Nephron (organoid): ENCODE results near the gene UGT1A8.
A peak's percentile ranks its signal among the peaks of the same experiment; 100 is the strongest.
"Not testable (repeated sequence)": the region's sequence is repeated elsewhere in the genome, so short reads cannot be mapped to it uniquely, and the experiment has no call there.

Experiments
- H3K27ac Mint-ChIP-seq, 3 experiments: 2 replicates each; pipeline ENCODE4 v1.8.0; 2020; ENCODE audit warnings: mixed read lengths in 3 of 3, mild to moderate bottlenecking in 2 of 3, moderate library complexity in 1 of 3
- H3K27me3 Mint-ChIP-seq: 2 replicates; pipeline ENCODE4 v1.8.0; 2021; ENCODE audit warnings: low read depth, mild to moderate bottlenecking, moderate library complexity, mixed read lengths
- H3K36me3 Mint-ChIP-seq: 2 replicates; pipeline ENCODE4 v1.8.0; 2020; ENCODE audit warnings: low read depth, mixed read lengths
- H3K4me1 Mint-ChIP-seq: 2 replicates; pipeline ENCODE4 v1.8.0; 2020; ENCODE audit warnings: mixed read lengths
- H3K4me3 Mint-ChIP-seq, 3 experiments: 2 replicates each; pipeline ENCODE4 v1.8.0; 2020; ENCODE audit warnings: mild to moderate bottlenecking in 3 of 3, mixed read lengths in 3 of 3, moderate library complexity in 2 of 3
- H3K9me3 Mint-ChIP-seq: 2 replicates; pipeline ENCODE4 v1.8.0; 2020; ENCODE audit warnings: mixed read lengths
- TF ChIP-seq, protein P1 (sequence below), 3 experiments: fragments of 200-600 bp; sonication (generic); IDR thresholded peaks; one replicate each; pipeline ENCODE4 v1.5.0; 2021; ENCODE audit warnings: antibody characterized with exemption in 3 of 3; ENCODE audit not compliant: unreplicated experiment in 3 of 3

The UGT1A8 gene

DNA sequence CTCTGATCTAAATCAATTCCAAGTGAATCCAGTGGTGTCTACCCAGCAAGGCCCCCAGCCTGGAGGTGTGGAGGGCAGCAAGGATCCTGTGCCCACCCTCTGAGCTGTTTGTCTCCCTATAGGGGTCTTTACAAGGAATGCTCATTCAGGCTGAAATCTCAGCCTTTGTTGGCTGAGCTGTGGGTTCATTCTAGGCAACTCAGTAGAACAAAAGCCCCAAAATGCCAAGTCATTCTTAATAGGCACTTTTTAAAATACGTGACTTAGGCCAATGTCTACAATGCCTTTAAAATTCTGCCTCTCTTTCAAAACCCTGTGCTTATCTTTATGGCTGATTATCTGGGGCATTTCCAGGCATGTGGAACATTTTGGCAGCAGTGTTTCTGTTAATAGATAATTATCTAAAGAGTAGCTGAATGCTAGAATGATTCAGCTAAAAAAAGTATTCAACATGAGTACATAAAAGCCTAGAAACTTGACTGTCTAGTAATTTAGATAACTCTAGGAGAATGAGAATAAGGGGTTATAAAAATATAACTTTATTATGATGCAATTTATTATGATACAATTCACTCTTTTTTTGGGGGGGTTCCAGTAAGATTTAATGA is 82.7 kb downstream of the UGT1A8 start:
- H3K36me3 Mint-ChIP-seq: no peaks in the 10 kb centered on the region

DNA sequence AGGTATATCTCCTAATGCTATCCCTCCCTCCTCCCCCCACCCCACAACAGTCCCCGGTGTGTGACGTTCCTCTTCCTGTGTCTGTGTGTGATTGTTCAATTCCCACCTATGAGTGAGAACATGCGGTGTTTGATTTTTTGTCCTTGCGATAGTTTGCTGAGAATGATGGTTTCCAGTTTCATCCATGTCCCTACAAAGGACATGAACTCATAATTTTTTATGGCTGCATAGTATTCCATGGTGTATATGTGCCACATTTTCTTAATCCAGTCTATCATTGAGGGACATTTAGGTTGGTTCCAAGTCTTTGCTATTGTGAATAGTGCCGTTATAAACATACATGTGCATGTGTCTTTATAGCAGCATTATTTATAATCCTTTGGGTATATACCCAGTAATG is 83.4 kb downstream of the UGT1A8 start:
- H3K4me1 Mint-ChIP-seq, H3K36me3 Mint-ChIP-seq, H3K27ac Mint-ChIP-seq, H3K4me3 Mint-ChIP-seq, H3K27me3 Mint-ChIP-seq: not testable (repeated sequence)
- peaks cover 11% of the 10 kb centered on the region for H3K9me3 Mint-ChIP-seq

More for the DNA sequence above, 82.7 kb downstream of the UGT1A8 start:
- TF ChIP-seq, protein P1, sequence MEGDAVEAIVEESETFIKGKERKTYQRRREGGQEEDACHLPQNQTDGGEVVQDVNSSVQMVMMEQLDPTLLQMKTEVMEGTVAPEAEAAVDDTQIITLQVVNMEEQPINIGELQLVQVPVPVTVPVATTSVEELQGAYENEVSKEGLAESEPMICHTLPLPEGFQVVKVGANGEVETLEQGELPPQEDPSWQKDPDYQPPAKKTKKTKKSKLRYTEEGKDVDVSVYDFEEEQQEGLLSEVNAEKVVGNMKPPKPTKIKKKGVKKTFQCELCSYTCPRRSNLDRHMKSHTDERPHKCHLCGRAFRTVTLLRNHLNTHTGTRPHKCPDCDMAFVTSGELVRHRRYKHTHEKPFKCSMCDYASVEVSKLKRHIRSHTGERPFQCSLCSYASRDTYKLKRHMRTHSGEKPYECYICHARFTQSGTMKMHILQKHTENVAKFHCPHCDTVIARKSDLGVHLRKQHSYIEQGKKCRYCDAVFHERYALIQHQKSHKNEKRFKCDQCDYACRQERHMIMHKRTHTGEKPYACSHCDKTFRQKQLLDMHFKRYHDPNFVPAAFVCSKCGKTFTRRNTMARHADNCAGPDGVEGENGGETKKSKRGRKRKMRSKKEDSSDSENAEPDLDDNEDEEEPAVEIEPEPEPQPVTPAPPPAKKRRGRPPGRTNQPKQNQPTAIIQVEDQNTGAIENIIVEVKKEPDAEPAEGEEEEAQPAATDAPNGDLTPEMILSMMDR (IDR thresholded peaks at IDR 0.05; ENCODE audit: unreplicated experiment in 3 of 3): no peak
- Mint-ChIP-seq H3K9me3 (peaks cover 11% of the 10 kb centered on the region), H3K4me1 (no peaks in the 10 kb centered on the region), H3K27me3 (no peaks in the 10 kb centered on the region), H3K4me3 (no peak overlapping the region), H3K27ac (peak overlapping the region in 1 of 3 experiments; percentile 27)

DNA sequence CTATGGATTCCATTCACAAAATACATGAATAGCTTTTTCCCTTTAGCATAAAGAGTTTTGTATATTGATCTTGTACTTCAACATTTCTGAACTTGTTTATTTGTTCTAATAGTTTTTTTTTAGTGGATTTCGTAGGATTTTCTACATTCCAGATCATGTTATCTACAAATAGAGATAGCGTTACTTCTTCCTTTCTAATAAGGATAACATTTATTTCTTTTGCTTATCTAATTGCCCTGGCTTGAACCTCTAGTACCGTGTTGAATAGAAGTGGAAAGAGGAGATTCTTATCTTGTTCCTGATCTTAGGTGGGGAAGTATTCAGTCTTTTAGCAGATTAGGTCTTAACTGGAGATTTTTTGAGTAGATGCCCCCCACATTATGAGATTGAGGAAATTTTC is 84.8 kb downstream of the UGT1A8 start:
- Mint-ChIP-seq H3K9me3 (peaks cover 11% of the 10 kb centered on the region), H3K27ac (no peak overlapping the region), H3K4me3 (no peak overlapping the region), H3K36me3 (no peaks in the 10 kb centered on the region), H3K27me3 (no peaks in the 10 kb centered on the region), H3K4me1 (no peaks in the 10 kb centered on the region)
- TF ChIP-seq, protein P1 (IDR thresholded peaks at IDR 0.05; ENCODE audit: unreplicated experiment in 3 of 3): no peak

DNA sequence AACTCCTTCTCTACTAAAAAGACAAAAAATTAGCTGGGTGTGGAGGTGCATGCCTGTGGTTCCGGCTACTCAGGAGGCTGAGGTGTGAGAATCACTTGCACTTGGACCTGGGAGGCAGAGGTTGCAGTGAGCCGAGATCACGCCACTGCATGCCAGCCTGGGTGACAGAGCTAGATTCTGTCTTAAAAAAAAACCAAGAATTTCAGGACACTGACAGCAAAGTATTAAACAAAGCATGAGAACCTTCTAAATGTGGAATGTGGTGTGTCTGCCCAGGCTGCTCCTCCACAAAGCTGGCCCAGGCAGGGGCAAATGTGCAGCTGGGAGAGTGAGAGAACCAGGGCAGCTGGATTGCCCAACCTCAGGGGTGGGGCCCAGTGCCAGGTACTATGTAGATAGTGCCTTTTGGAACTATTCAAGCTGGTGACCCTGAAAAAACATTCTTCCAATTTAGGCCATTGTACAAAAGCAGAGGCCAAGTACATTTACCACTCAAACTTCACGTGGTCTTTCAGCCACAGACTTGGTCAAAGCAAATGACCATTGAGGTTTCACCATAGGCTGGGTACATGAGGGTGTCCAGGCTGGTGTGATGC is 88.6 kb downstream of the UGT1A8 start:
- no peaks in the 10 kb centered on the region for H3K36me3 Mint-ChIP-seq
- H3K4me3 Mint-ChIP-seq: no peak overlapping the region
- TF ChIP-seq, protein P1 (IDR thresholded peaks at IDR 0.05; ENCODE audit: unreplicated experiment in 3 of 3): no peak
- peaks cover 7% of the 10 kb centered on the region for H3K27me3 Mint-ChIP-seq
- peaks cover 11% of the 10 kb centered on the region for H3K9me3 Mint-ChIP-seq
- H3K27ac Mint-ChIP-seq: no peak overlapping the region
- no peaks in the 10 kb centered on the region for H3K4me1 Mint-ChIP-seq

DNA sequence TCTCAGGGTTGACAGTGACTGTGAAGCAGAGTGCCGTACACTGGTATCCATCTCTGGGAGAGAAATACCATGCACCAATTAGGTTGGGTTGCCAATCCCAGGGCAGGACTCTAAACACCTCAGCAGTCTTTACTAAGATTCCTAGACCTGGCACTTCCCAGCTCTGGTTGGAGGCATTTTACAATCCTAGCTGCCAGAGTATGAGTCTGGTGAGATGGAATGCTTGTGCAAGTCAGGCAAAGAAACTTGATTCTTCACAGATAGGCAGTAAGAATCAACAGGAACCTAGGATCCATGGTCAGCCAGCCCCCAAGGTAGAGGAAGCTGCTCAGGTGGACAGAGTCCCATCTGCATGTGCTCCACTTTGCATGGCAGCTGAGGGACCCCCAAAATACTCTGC is 89.3 kb downstream of the UGT1A8 start:
- Mint-ChIP-seq H3K9me3 (peaks cover 11% of the 10 kb centered on the region), H3K36me3 (no peaks in the 10 kb centered on the region), H3K27ac (no peak overlapping the region), H3K4me1 (no peaks in the 10 kb centered on the region), H3K27me3 (peaks cover 13% of the 10 kb centered on the region), H3K4me3 (no peak overlapping the region)
- TF ChIP-seq, protein P1 (IDR thresholded peaks at IDR 0.05; ENCODE audit: unreplicated experiment in 3 of 3): no peak

DNA sequence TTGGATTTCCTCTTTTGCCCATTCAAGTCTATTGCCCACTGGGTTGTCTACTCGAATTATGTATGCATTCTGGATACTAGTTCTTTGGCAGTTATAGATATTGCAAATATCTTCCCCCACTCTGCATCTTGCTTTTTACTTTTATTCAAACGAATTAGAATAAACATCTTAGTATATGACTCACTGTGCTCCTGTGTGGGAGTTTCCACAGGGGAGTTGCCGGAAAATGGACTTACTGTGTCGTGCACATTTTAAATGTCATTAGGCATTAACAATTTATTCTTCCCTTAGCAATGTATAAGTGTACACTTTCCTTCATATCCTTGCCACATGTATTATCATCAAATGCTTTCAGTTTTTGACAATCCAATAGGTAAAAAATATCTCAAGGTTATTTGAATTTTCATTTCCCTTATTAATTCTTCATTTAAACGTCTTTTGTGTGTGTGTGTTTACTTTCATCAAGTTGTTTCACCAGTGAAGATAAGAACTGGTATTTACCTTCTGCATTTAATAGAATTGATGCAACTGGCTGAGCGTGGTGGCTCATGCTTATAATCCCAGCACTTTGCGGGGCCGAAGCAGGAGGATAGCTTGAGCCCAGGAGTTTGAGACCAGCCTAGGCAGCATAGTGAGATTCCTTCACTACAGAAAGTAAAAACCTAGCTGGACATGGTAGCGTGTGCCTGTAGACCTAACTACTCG is 90.7 kb downstream of the UGT1A8 start:
- Mint-ChIP-seq H3K27me3 (peaks cover 18% of the 10 kb centered on the region), H3K4me3 (no peak overlapping the region), H3K4me1 (no peaks in the 10 kb centered on the region), H3K36me3 (no peaks in the 10 kb centered on the region), H3K9me3 (peaks cover 6% of the 10 kb centered on the region), H3K27ac (no peak overlapping the region)
- TF ChIP-seq, protein P1 (IDR thresholded peaks at IDR 0.05; ENCODE audit: unreplicated experiment in 3 of 3): no peak
